Measurements from ENCODE around the gene EML5. TPM values are rescaled to one million over a fixed set of nuclear protein-coding genes. Genes with fewer than 3 reads are reported as not detected.

EML5 gene
- total RNA-seq, 1 experiment from 2014 or later: 0.85 TPM

- peak; percentile 91 for TF ChIP-seq RELA (CRISPR knock-in tag; IDR thresholded peaks at IDR 0.05; ENCODE audit: borderline replicate concordance)
- no peak for TF ChIP-seq ATF3 (CRISPR knock-in tag; conservative IDR thresholded peaks at IDR 0.05)
- TF ChIP-seq NR1H2 (CRISPR knock-in tag; IDR thresholded peaks at IDR 0.05): no peak
- no peak for TF ChIP-seq EMX1 (CRISPR knock-in tag; IDR thresholded peaks at IDR 0.05)
- TF ChIP-seq KAT7 (CRISPR knock-in tag; IDR thresholded peaks at IDR 0.05; ENCODE audit: borderline replicate concordance): peak; percentile 47; the same call in 1 of the 2 replicates
- TF ChIP-seq ZNF263 (CRISPR knock-in tag; IDR thresholded peaks at IDR 0.05; ENCODE audit: low read depth): no peak
- TF ChIP-seq IRF2 (CRISPR knock-in tag; IDR thresholded peaks at IDR 0.05; ENCODE audit: borderline replicate concordance, low read depth): no peak
- TF ChIP-seq CTCF (IDR thresholded peaks at IDR 0.05): no peak
- TF ChIP-seq JUN (CRISPR knock-in tag; IDR thresholded peaks at IDR 0.05): 0 out of 2 replicates have a peak, but pooled peaks have one; percentile 54
- TF ChIP-seq E2F1 (CRISPR knock-in tag; IDR thresholded peaks at IDR 0.05): no peak
- no peak for TF ChIP-seq ZBTB43 (CRISPR knock-in tag; IDR thresholded peaks at IDR 0.05)
- no peak for TF ChIP-seq ATF2 (CRISPR knock-in tag; IDR thresholded peaks at IDR 0.05; ENCODE audit: borderline replicate concordance, low read depth)
- peak; percentile 53; the same call in 1 of the 2 replicates for TF ChIP-seq CREM (CRISPR knock-in tag; IDR thresholded peaks at IDR 0.05)
These were observed 229.7 kb downstream of the EML5 start, which contains the start of gene ZC3H14 (continued) for GRCh38 chr14:88562831-88563686.

- ChIA-PET POLR2A (no interaction called here), CTCF (no interaction called here)
- Mint-ChIP-seq H3K4me1 (peaks cover 17% of the 10 kb centered on the region), H3K36me3 (0 out of 2 replicates have a peak, but pooled peaks cover 3% of the 10 kb centered on the region), H3K27ac (peak overlapping the region; percentile 93), H3K4me3 (peak overlapping the region; percentile 93), H3K9me3 (no peaks in the 10 kb centered on the region), H3K27me3 (ENCODE audit: low read depth) (no peaks in the 10 kb centered on the region; the same call in 1 of the 2 replicates)
- peak; percentile 3; the same call in 1 of the 2 replicates for ATAC-seq
- DNase-seq (ENCODE audit: low spot score): no peak
- TF ChIP-seq GTF2I (CRISPR knock-in tag; conservative IDR thresholded peaks at IDR 0.05) (0 out of 2 replicates have a peak, but pooled peaks have one; percentile 30), RORB (CRISPR knock-in tag; IDR thresholded peaks at IDR 0.05) (no peak)
These were observed 230.3 kb downstream of the EML5 start for GRCh38 chr14:88562532-88562830.

Other genes starting within 250 kb of the EML5 start
- 7.5 to 9.4 TPM (median 9.1 TPM) in 3 replicates for gene PTPN21, start 237.9 kb downstream of the EML5 start, total RNA-seq (2021)
- 63.2 to 69.9 TPM (median 64.9 TPM) in 3 replicates for gene ZC3H14, start 229.9 kb downstream of the EML5 start, total RNA-seq (2021)
- 13.8 to 15.5 TPM (median 14.8 TPM) in 3 replicates for gene TTC8, start 31.7 kb upstream of the EML5 start, total RNA-seq (2021)